Measurements from ENCODE around the gene PLPP1.

Gene PLPP1

GRCh38 chr5:55418994-55419968 is 115.5 kb downstream of the PLPP1 start:
- no peak overlapping the region for H3K4me3 ChIP-seq (ENCODE audit: low read depth, low read length)
- TF ChIP-seq CTCF (conservative IDR thresholded peaks at IDR 0.05; ENCODE audit: low read depth, low read length), result no peak
- DNase-seq (ENCODE audit: low read depth), result peak; percentile 81

GRCh38 chr5:55416306-55416705 is 118.5 kb downstream of the PLPP1 start:
- TF ChIP-seq CTCF (conservative IDR thresholded peaks at IDR 0.05; ENCODE audit: low read depth, low read length), result no peak
- no peak for DNase-seq (ENCODE audit: low read depth)
- H3K4me3 ChIP-seq (ENCODE audit: low read depth, low read length), result no peak overlapping the region

- H3K4me3 ChIP-seq (ENCODE audit: low read depth, low read length), result no peak overlapping the region
- no peak for TF ChIP-seq CTCF (conservative IDR thresholded peaks at IDR 0.05; ENCODE audit: low read depth, low read length)
Measured at GRCh38 chr5:55415071-55415470, 119.7 kb downstream of the PLPP1 start.

GRCh38 chr5:55413644-55414043 is 121.1 kb downstream of the PLPP1 start:
- no peak for DNase-seq (ENCODE audit: low read depth)
- H3K4me3 ChIP-seq (ENCODE audit: low read depth, low read length), result no peak overlapping the region
- TF ChIP-seq CTCF (conservative IDR thresholded peaks at IDR 0.05; ENCODE audit: low read depth, low read length), result no peak

More at GRCh38 chr5:55415071-55415470, 119.7 kb downstream of the PLPP1 start:
- DNase-seq (ENCODE audit: low read depth), result no peak

- no peak for TF ChIP-seq CTCF (conservative IDR thresholded peaks at IDR 0.05; ENCODE audit: low read depth, low read length)
- no peak overlapping the region for H3K4me3 ChIP-seq (ENCODE audit: low read depth, low read length)
- no peak for DNase-seq (ENCODE audit: low read depth)
Measured at GRCh38 chr5:55411876-55412275, 122.9 kb downstream of the PLPP1 start.

GRCh38 chr5:55410845-55411244 is 123.9 kb downstream of the PLPP1 start:
- no peak for DNase-seq (ENCODE audit: low read depth)
- no peak for TF ChIP-seq CTCF (conservative IDR thresholded peaks at IDR 0.05; ENCODE audit: low read depth, low read length)

GRCh38 chr5:55409775-55410174 is 125.0 kb downstream of the PLPP1 start:
- no peak overlapping the region for H3K4me3 ChIP-seq (ENCODE audit: low read depth, low read length)
- no peak for DNase-seq (ENCODE audit: low read depth)
- no peak for TF ChIP-seq CTCF (conservative IDR thresholded peaks at IDR 0.05; ENCODE audit: low read depth, low read length)

More at GRCh38 chr5:55410845-55411244, 123.9 kb downstream of the PLPP1 start:
- no peak overlapping the region for H3K4me3 ChIP-seq (ENCODE audit: low read depth, low read length)
